GM21526 (cell line): ENCODE data around the gene CPSF3.
"Not testable (repeated sequence)": the region's sequence is repeated elsewhere in the genome, so short reads cannot be mapped to it uniquely, and the experiment has no call there.

Experiments
- ATAC-seq: cut with Tn5 transposase; IDR thresholded peaks from one replicate; pipeline ENCODE4 v1.9.1; 2021; ENCODE audit warnings: moderate library complexity; ENCODE audit not compliant: unreplicated experiment, low FRiP score

CPSF3 gene

DNA sequence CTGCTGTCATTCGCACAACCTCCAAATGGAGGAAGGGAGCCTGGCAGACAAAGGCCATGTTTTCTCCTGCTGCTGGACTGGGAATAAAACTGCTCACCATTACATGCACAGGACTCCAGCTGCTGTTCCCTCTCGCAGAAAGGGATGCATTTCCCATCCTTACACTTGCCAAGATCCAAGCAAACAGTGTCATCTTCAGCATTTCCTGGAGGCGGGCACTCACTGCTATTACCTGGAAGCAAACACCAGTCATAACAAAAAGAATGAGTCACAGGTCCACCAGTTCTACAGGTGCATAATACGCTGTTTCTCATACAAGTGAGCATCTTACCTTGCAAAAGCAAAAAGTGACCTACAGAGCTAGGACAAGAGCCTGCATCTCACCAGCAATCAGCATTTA, 73.6 kb downstream of the CPSF3 start:
- no peak for ATAC-seq

DNA sequence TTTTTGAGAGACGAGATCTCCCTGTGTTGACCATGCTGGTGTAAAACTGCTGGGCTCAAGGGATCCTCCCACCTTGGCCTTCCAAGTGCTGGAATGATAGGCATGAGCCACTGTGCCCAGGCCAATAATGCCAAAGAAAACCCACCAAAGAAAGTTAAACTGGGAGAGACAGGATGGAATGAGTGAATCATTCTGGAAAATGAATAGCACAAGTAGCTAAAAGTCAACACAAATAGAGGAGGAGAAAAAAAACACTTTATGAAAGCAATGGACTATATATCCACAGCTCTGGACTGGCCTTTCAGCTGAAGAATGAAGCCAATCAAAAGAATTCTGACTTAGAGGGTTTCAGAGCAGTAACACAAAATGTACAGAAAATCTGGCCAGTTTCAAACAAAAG, 74.8 kb downstream of the CPSF3 start:
- ATAC-seq: no peak

- ATAC-seq: no peak
Measured at GRCh38 chr2:9508931-9509330, 85.5 kb downstream of the CPSF3 start.

DNA sequence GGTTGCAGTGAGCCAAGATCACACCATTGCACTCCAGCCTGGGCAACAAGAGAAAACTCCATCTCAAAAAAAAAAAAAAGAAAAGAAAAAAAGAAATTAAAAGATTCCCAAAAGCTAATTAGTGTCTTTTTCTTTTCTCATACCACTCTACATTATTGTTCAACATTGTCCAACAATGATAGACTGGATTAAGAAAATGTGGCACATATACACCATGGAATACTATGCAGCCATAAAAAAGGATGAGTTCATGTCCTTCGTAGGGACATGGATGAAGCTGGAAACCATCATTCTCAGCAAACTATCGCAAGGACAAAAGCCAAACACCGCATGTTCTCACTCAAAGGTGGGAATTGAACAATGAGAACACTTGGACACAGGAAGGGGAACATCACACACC, 90.5 kb downstream of the CPSF3 start:
- ATAC-seq: not testable (repeated sequence)

- no peak for ATAC-seq
Measured at GRCh38 chr2:9517118-9517782, 93.8 kb downstream of the CPSF3 start.

GRCh38 chr2:9518163-9518562, 94.7 kb downstream of the CPSF3 start:
- ATAC-seq: no peak

GRCh38 chr2:9518780-9519179, 95.3 kb downstream of the CPSF3 start:
- no peak for ATAC-seq

DNA sequence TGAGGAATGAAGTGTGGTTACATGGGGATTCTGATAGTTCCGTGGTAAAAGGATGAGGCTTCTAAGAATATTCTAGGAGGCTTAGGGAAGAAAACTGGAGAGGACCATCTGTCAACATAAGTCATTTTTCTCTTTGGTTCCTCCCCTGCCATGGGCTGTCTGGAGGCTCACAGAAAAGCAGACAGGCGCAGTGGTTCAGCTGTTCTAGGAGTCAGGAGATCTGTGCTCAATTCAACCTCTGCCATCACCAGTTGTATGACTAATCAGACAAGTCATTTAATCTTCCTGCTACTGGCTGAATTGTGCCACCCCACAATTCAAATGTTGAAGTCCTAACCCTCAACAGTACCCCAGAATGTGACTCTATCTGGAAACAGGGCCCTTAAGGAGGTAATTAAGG, 95.8 kb downstream of the CPSF3 start:
- ATAC-seq: no peak
